ENCODE measurements around the gene C14orf119.

- TF ChIP-seq CTCF (IDR thresholded peaks at IDR 0.05) = peak in 1 of 6 experiments; percentile 12
- TF ChIP-seq POLR2A (IDR thresholded peaks at IDR 0.05) = peak in 1 of 2 donors; percentile 72
Measured at GRCh38 chr14:23078692-23079116, 16.6 kb upstream of the C14orf119 start.

All from adrenal gland (tissue), 5 donors.